Endothelial cell of umbilical vein (primary cell): ENCODE measurements around the gene ADAMTS17. TPM values are rescaled to one million over a fixed set of nuclear protein-coding genes. Genes with fewer than 3 reads are reported as not detected.

Experiments used
- BruUV-seq: library from RNA; stranded (reverse); fragments of 400-500 nt; replicated peaks from 2 replicates; lab custom pipeline; 2021; lab: Mats Ljungman, UMichigan
- CTCF ChIA-PET: fragments of 300-600, 350-600 bp; sonication (Branson Sonifier 250); formaldehyde crosslinking; loops from one replicate; lab custom pipeline; 2021; ENCODE audit warnings: antibody characterized with exemption, inconsistent platforms; lab: Charles Lee
- POLR2A ChIA-PET: fragments of 300-600, 350-600 bp; sonication (Branson Sonifier 250); formaldehyde crosslinking; loops from one replicate; lab custom pipeline; 2021; ENCODE audit warnings: antibody characterized with exemption, inconsistent platforms; lab: Charles Lee
- DNase-seq: peaks from one replicate; pipeline ENCODE4 v3.0.0-alpha.2; 2011; ENCODE audit warnings: low read depth, low spot score
- FAIRE-seq: peaks from 2 replicates; lab custom pipeline; 2011; peaks lifted over from hg19 to GRCh38; lab: Jason Lieb, UNC
- H2AFZ ChIP-seq: 2 replicates; pipeline ENCODE4 v1.6.0; 2012; ENCODE audit warnings: low read depth, low read length, control low read depth, inconsistent platforms
- H3K27ac ChIP-seq: 2 replicates; pipeline ENCODE4 v1.5.1; 2011; ENCODE audit warnings: low read depth, mild to moderate bottlenecking, control low read depth, low read length, moderate library complexity; ENCODE audit not compliant: insufficient read depth
- H3K27me3 ChIP-seq, 2 experiments: 2 replicates each; pipeline versions ENCODE4 v1.6.0 to v1.6.1; 2011; ENCODE audit warnings: low read length in 2 of 2, mixed read lengths in 1 of 2; ENCODE audit not compliant: control insufficient read depth in 2 of 2, insufficient read depth in 2 of 2
- H3K36me3 ChIP-seq, 2 experiments: 2 replicates in 1 of 2; 3 replicates in 1 of 2; pipeline ENCODE4 v1.5.1; 2011; ENCODE audit warnings: low read length in 2 of 2, mild to moderate bottlenecking in 1 of 2, moderate library complexity in 1 of 2; ENCODE audit not compliant: control insufficient read depth in 2 of 2, insufficient read depth in 2 of 2; ENCODE audit errors: extremely low read depth in 1 of 2
- H3K4me1 ChIP-seq: 3 replicates; pipeline ENCODE4 v1.5.1; 2011; ENCODE audit warnings: mild to moderate bottlenecking, low read length; ENCODE audit not compliant: control insufficient read depth, insufficient read depth; ENCODE audit errors: extremely low read depth
- H3K4me2 ChIP-seq: 2 replicates; pipeline ENCODE4 v1.6.1; 2011; ENCODE audit warnings: low read length, control low read depth, mixed read lengths; ENCODE audit not compliant: insufficient read depth
- H3K4me3 ChIP-seq, 3 experiments: fragments of 200-600 bp in 1 of 3; sonication (generic), shearing (Covaris generic) in 1 of 3; replicated peaks in 1 of 3; 2 replicates each; pipeline ENCODE4 v1.5.1; 2011 to 2016; ENCODE audit warnings: control low read depth in 3 of 3, low read length in 3 of 3, mild to moderate bottlenecking in 2 of 3, inconsistent platforms in 1 of 3, low read depth in 1 of 3, moderate library complexity in 1 of 3; ENCODE audit not compliant: insufficient read depth in 1 of 3
- H3K79me2 ChIP-seq: 2 replicates; pipeline ENCODE4 v1.6.0; 2012; ENCODE audit warnings: low read length, inconsistent platforms; ENCODE audit not compliant: control insufficient read depth, insufficient read depth
- H3K9ac ChIP-seq: replicated peaks from 2 replicates; pipeline ENCODE3; 2011; ENCODE audit warnings: low read length, control low read depth; ENCODE audit not compliant: insufficient read depth; ENCODE audit errors: extremely low read depth
- H3K9me1 ChIP-seq: replicated peaks from 3 replicates; pipeline ENCODE4 v1.6.0; 2011; ENCODE audit warnings: mild to moderate bottlenecking, low read length; ENCODE audit not compliant: control insufficient read depth, insufficient read depth; ENCODE audit errors: extremely low read depth
- H3K9me3 ChIP-seq: replicated peaks from 2 replicates; pipeline ENCODE4 v1.5.1; 2012; ENCODE audit warnings: low read length, inconsistent platforms; ENCODE audit not compliant: control insufficient read depth, insufficient read depth
- H4K20me1 ChIP-seq: replicated peaks from 2 replicates; pipeline ENCODE3; 2011; ENCODE audit warnings: mild to moderate bottlenecking, low read length; ENCODE audit not compliant: control insufficient read depth, insufficient read depth; ENCODE audit errors: extremely low read depth
- EZH2 ChIP-seq: IDR thresholded peaks from 2 replicates; pipeline ENCODE4 v1.6.1; 2012; ENCODE audit warnings: borderline replicate concordance, low read depth, mild to moderate bottlenecking, moderate library complexity, low read length, inconsistent platforms; ENCODE audit not compliant: severe bottlenecking
- FOS ChIP-seq: IDR thresholded peaks from 2 replicates; pipeline ENCODE4 v1.6.1; 2011; ENCODE audit warnings: mild to moderate bottlenecking, low read length, moderate library complexity, borderline replicate concordance; ENCODE audit not compliant: insufficient read depth
- GATA2 ChIP-seq: IDR thresholded peaks from 2 replicates; pipeline ENCODE4 v1.7.0; 2011; ENCODE audit warnings: low read depth, mild to moderate bottlenecking, moderate library complexity, mixed read lengths, low read length; ENCODE audit not compliant: insufficient read length, insufficient read depth
- dilution Hi-C: fragments of 300-500 bp; cut with MboI; formaldehyde crosslinking; loops from one replicate; pipeline ENCODE4 v1.15.0; 2019; ENCODE audit warnings: low sequenced_read_pairs; ENCODE audit not compliant: extremely low pct_ligation_motif_present
- intact Hi-C: fragments of 100-400 bp; cut with micrococcal nuclease; formaldehyde crosslinking; loops from one replicate; pipeline ENCODE4 v1.10.0; 2022
- polyA plus RNA-seq, 4 experiments: library from polyadenylated mRNA; depleted of rRNA in 3 of 4; stranded (reverse) in 3 of 4; unstranded in 1 of 4; fragments of >200 nt; gene quantifications; 2 replicates each; pipeline versions ENCODE4 v1.2.1 to v1.2.3, GENCODE V29; 2011 to 2012; ENCODE audit warnings: missing spikeins in 1 of 4
- total RNA-seq: library from RNA; stranded (reverse); gene quantifications from 2 replicates; pipeline ENCODE4 v1.2.3, GENCODE V29; 2021
- TF ChIP-seq, protein P1 (sequence below), 2 donors: IDR thresholded peaks; 1 replicate in 1 of 2; 2 replicates in 1 of 2; pipeline ENCODE4 v1.5.1; 2011; ENCODE audit warnings: low read length in 2 of 2, mild to moderate bottlenecking in 2 of 2, moderate library complexity in 2 of 2, control low read depth in 1 of 2, inconsistent platforms in 1 of 2, low read depth in 1 of 2; ENCODE audit not compliant: insufficient read depth in 1 of 2; ENCODE audit errors: extremely low read depth in 1 of 2
- TF ChIP-seq, protein P2 (sequence below): IDR thresholded peaks from 2 replicates; pipeline ENCODE4 v1.6.1; 2011; ENCODE audit not compliant: insufficient read depth, insufficient read length

ADAMTS17 gene
- total and polyA plus RNA-seq, 2 donors (not counting 3 experiments of a cell fraction or from before 2014, with no cell fraction given) = 0.12 TPM; not detected in 1

DNA sequence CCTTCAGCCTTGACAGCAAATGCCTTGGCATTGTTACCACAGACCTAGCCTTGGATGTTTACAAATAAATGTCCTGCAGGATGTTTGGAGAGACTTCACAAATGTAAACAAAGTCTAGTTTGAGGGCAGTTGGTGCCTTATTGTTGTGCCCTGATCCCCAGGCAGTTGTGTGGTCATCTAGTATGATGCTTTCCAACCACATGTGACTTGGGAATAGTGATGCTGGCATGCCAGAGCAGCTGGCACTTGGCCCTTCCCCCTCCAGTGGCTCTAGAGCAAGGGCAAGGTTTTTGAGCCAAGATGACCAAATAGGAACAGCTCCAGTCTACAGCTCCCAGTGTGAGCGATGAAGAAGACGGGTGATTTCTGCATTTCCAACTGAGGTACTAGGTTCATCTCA, 258.2 kb downstream of the ADAMTS17 start:
- Histone ChIP-seq H3K79me2 (no peaks in the 10 kb centered on the region), H2AFZ (no peak overlapping the region), H3K9me3 (no peaks in the 10 kb centered on the region), H4K20me1 (no peaks in the 10 kb centered on the region), H3K9ac (no peak overlapping the region), H3K36me3 (no peaks in the 10 kb centered on the region), H3K4me1 (no peaks in the 10 kb centered on the region), H3K4me2 (no peak overlapping the region), H3K27me3 (no peaks in the 10 kb centered on the region), H3K9me1 (no peaks in the 10 kb centered on the region), H3K4me3 (no peak overlapping the region), H3K27ac (no peak overlapping the region)
- CTCF ChIA-PET = no interaction called here
- TF ChIP-seq FOS = no peak
- TF ChIP-seq, protein P1, sequence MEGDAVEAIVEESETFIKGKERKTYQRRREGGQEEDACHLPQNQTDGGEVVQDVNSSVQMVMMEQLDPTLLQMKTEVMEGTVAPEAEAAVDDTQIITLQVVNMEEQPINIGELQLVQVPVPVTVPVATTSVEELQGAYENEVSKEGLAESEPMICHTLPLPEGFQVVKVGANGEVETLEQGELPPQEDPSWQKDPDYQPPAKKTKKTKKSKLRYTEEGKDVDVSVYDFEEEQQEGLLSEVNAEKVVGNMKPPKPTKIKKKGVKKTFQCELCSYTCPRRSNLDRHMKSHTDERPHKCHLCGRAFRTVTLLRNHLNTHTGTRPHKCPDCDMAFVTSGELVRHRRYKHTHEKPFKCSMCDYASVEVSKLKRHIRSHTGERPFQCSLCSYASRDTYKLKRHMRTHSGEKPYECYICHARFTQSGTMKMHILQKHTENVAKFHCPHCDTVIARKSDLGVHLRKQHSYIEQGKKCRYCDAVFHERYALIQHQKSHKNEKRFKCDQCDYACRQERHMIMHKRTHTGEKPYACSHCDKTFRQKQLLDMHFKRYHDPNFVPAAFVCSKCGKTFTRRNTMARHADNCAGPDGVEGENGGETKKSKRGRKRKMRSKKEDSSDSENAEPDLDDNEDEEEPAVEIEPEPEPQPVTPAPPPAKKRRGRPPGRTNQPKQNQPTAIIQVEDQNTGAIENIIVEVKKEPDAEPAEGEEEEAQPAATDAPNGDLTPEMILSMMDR (IDR thresholded peaks at IDR 0.05; ENCODE audit: extremely low read depth in 1 of 2, insufficient read depth in 1 of 2, low read depth in 1 of 2, low read length in 2 of 2) = no peak
- TF ChIP-seq EZH2 = no peak
- no peak for TF ChIP-seq GATA2
- TF ChIP-seq, protein P2, sequence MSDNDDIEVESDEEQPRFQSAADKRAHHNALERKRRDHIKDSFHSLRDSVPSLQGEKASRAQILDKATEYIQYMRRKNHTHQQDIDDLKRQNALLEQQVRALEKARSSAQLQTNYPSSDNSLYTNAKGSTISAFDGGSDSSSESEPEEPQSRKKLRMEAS = no peak
- intact Hi-C loops (no loop called here), dilution Hi-C loops (no loop called here)
- DNase-seq (no peak), FAIRE-seq (no peak)
- no TSS peak for BruUV-seq
- POLR2A ChIA-PET = no interaction called here
